Measurements from ENCODE around the gene OR6B1.

DNA sequence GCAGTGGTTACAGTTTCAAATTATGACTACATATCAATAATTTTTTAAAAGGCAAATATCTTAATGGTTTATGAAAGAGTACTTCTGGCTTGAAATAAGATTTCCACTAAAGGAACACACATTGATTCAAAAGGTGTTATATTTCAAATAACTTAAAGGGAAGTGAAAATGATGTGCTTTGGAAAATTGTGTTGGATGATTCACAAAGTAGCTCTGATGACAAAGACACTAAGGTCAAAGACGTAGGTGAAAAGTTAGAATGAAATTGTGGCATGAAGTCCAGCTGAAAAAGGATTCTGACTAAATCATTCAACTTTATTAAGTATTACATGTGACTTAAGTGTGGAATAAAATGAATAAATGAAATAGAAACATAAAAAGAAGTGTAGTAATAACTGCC, 27.9 kb downstream of the OR6B1 start:
- TF ChIP-seq, protein P1, sequence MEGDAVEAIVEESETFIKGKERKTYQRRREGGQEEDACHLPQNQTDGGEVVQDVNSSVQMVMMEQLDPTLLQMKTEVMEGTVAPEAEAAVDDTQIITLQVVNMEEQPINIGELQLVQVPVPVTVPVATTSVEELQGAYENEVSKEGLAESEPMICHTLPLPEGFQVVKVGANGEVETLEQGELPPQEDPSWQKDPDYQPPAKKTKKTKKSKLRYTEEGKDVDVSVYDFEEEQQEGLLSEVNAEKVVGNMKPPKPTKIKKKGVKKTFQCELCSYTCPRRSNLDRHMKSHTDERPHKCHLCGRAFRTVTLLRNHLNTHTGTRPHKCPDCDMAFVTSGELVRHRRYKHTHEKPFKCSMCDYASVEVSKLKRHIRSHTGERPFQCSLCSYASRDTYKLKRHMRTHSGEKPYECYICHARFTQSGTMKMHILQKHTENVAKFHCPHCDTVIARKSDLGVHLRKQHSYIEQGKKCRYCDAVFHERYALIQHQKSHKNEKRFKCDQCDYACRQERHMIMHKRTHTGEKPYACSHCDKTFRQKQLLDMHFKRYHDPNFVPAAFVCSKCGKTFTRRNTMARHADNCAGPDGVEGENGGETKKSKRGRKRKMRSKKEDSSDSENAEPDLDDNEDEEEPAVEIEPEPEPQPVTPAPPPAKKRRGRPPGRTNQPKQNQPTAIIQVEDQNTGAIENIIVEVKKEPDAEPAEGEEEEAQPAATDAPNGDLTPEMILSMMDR (IDR thresholded peaks at IDR 0.05): no peak
- TF ChIP-seq ZFX (IDR thresholded peaks at IDR 0.05; ENCODE audit: borderline replicate concordance): no peak

All from 22Rv1 (cell line).